Measurements from ENCODE around the gene FRMD5. TPM values are rescaled to one million over a fixed set of nuclear protein-coding genes. Genes with fewer than 3 reads are reported as not detected.

The FRMD5 gene
- polyA plus RNA-seq, 2 of the 4 experiments (the other 2 are of a cell fraction) = 2.5 to 3.6 TPM

DNA sequence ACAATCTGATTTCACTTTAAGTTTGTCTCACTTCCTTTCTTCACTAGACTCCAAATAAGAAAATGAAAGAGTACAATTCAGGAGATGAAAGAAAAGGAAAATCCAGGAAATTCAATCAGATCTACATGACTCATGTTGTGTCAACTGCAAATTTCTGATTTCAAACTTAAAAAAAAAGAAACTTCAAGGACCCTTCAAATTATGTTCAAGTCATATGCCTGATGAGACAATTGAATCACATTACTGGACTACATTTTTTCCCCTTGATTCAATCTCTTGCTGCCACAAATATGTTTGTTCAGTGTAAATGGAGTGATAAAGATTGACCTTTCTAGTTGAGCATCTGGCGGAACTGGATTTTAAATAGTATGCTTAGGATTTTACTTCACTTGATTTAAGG, 37.4 kb downstream of the FRMD5 start (continued):
- TF ChIP-seq MYC (IDR thresholded peaks at IDR 0.05; ENCODE audit: borderline replicate concordance, low read length) (no peak), EHMT2 (IDR thresholded peaks at IDR 0.05; ENCODE audit: low read depth) (no peak), GATA3 (IDR thresholded peaks at IDR 0.05; ENCODE audit: borderline replicate concordance) (peak; percentile 80; the same call in 1 of the 2 replicates), RARB (CRISPR knock-in tag; IDR thresholded peaks at IDR 0.05) (no peak), ZFP36 (IDR thresholded peaks at IDR 0.05; ENCODE audit: borderline replicate concordance, partially characterized antibody) (no peak), MAZ (IDR thresholded peaks at IDR 0.05; ENCODE audit: borderline replicate concordance, low read depth, low read length) (no peak), BHLHE40 (IDR thresholded peaks at IDR 0.05; ENCODE audit: low read depth, low read length) (no peak), CEBPB (IDR thresholded peaks at IDR 0.05) (0 out of 4 replicates have a peak, but pooled peaks of 1 of the 2 experiments have one; percentile 5), HOXB13 (CRISPR knock-in tag; IDR thresholded peaks at IDR 0.05; ENCODE audit: low read depth) (no peak)

- Histone ChIP-seq H3K4me2 (no peak overlapping the region), H3K4me1 (peaks cover 18% of the 10 kb centered on the region), H3K9me3 (no peaks in the 10 kb centered on the region), H3K4me3 (no peak overlapping the region), H3K27ac (no peak overlapping the region)
- ATAC-seq (no peak), FAIRE-seq (no peak), DNase-seq (ENCODE audit: low read depth in 1 of 2, low spot score in 1 of 2) (no peak)
- CTCF ChIA-PET = no interaction called here
- WGBS (ENCODE audit: missing lambda C conversion rate) = 73% methylated on average over 4 of the region's 4 CpGs
- POLR2A ChIA-PET = no interaction called here
- no peak for TF ChIP-seq EHF (CRISPR knock-in tag; IDR thresholded peaks at IDR 0.05)
- TF ChIP-seq CBX2 (IDR thresholded peaks at IDR 0.05; ENCODE audit: borderline replicate concordance, low read depth) = no peak
- no peak for TF ChIP-seq HDAC2 (IDR thresholded peaks at IDR 0.05)
- TF ChIP-seq SMC3 (IDR thresholded peaks at IDR 0.05) = no peak
These were observed 41.7 kb downstream of the FRMD5 start for GRCh38 chr15:44153352-44153751.

DNA sequence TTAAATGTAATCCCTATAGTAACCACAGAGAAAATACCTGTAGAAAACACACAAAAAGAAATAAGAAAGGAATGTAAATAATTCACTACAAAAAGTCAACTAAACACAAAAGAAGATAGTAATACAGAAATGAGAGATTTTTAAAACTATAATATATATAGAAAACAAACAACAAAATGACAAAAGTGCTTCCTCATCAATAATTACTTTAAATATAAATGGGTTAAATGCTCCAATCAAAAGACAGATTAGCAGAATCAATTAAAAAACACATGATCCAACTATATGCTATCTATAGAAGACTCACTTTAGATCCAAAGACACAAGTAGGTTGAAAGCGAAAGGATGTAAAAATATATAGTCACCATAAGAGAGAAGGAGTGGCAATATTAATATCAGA, 45.8 kb downstream of the FRMD5 start:
- no peak overlapping the region for H3K4me2 ChIP-seq
- no peak overlapping the region for H3K27ac ChIP-seq
- ChIA-PET POLR2A (no interaction called here), CTCF (interaction anchor here (0.6 kb wide), 1 partner anchor 20 kb away, joined by 3 read pairs; no protein-coding TSS in a partner anchor)
- FAIRE-seq (no peak), ATAC-seq (no peak), DNase-seq (ENCODE audit: low read depth in 1 of 2, low spot score in 1 of 2) (no peak)
- no peaks in the 10 kb centered on the region for H3K9me3 ChIP-seq
- no peak overlapping the region for H3K4me3 ChIP-seq
- WGBS (ENCODE audit: missing lambda C conversion rate) = 86% methylated on average over 1 of the region's 1 CpG
- H3K4me1 ChIP-seq = peaks cover 4% of the 10 kb centered on the region; the same call in 1 of the 3 replicates
- TF ChIP-seq ZC3H11A (IDR thresholded peaks at IDR 0.05) = no peak
- TF ChIP-seq MAFK (IDR thresholded peaks at IDR 0.05; ENCODE audit: partially characterized antibody) = peak; percentile 19

GRCh38 chr15:44148580-44148979, 46.5 kb downstream of the FRMD5 start:
- peaks cover 4% of the 10 kb centered on the region; the same call in 1 of the 3 replicates for H3K4me1 ChIP-seq
- no peak for DNase-seq (ENCODE audit: low read depth in 1 of 2, low spot score in 1 of 2)
- TF ChIP-seq MAX (IDR thresholded peaks at IDR 0.05) (no peak), HDAC2 (IDR thresholded peaks at IDR 0.05) (no peak), RARB (CRISPR knock-in tag; IDR thresholded peaks at IDR 0.05) (no peak), PHF8 (IDR thresholded peaks at IDR 0.05; ENCODE audit: borderline replicate concordance, low read depth) (no peak), SMC3 (IDR thresholded peaks at IDR 0.05) (no peak), RFX5 (IDR thresholded peaks at IDR 0.05) (no peak), EHMT2 (IDR thresholded peaks at IDR 0.05; ENCODE audit: low read depth) (no peak)
- no peak overlapping the region for H3K4me2 ChIP-seq
- no peak for FAIRE-seq
- no peak overlapping the region for H3K27ac ChIP-seq
- POLR2A ChIA-PET = no interaction called here
- WGBS (ENCODE audit: missing lambda C conversion rate) = 44% methylated on average over 2 of the region's 2 CpGs
- CTCF ChIA-PET = no interaction called here
- H3K9me3 ChIP-seq = no peaks in the 10 kb centered on the region
- H3K4me3 ChIP-seq = no peak overlapping the region
- ATAC-seq = no peak

DNA sequence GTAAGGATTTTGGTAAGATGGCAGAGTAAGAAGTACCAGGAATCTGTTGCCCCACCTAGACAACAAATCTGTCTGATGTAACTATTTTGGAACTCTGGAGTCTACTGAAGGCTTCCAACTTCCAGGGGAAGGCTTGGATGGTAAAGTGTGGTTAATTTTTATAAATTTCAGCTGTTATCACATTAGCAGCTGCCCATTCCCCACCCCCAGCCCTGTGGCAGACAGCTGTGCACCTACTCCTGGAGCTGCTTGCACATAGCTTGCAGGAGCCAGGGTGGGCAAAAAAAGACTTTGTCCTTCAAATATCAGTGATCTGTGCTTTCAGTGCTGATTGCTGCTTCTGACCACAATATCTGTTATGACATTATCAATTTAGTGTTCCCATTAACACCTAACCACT, 47.4 kb downstream of the FRMD5 start:
- H3K4me3 ChIP-seq = no peak overlapping the region
- H3K4me2 ChIP-seq = no peak overlapping the region
- FAIRE-seq (no peak), ATAC-seq (no peak), DNase-seq (ENCODE audit: low read depth in 1 of 2, low spot score in 1 of 2) (no peak)
- peaks cover 4% of the 10 kb centered on the region; the same call in 1 of the 3 replicates for H3K4me1 ChIP-seq
- CTCF ChIA-PET = interaction anchor here (0.7 kb wide), 1 partner anchor 240 kb away, joined by 3 read pairs; no protein-coding TSS in a partner anchor
- POLR2A ChIA-PET = no interaction called here
- TF ChIP-seq, protein P1, sequence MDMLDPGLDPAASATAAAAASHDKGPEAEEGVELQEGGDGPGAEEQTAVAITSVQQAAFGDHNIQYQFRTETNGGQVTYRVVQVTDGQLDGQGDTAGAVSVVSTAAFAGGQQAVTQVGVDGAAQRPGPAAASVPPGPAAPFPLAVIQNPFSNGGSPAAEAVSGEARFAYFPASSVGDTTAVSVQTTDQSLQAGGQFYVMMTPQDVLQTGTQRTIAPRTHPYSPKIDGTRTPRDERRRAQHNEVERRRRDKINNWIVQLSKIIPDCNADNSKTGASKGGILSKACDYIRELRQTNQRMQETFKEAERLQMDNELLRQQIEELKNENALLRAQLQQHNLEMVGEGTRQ (IDR thresholded peaks at IDR 0.05) = no peak
- no peak for TF ChIP-seq NFE2L2 (conservative IDR thresholded peaks at IDR 0.05; ENCODE audit: low read length)
- no peak for TF ChIP-seq MYC (IDR thresholded peaks at IDR 0.05; ENCODE audit: borderline replicate concordance, low read length)
- TF ChIP-seq ZNF302 (CRISPR knock-in tag; IDR thresholded peaks at IDR 0.05) = no peak
- TF ChIP-seq PBX3 (IDR thresholded peaks at IDR 0.05) = no peak
- no peak for TF ChIP-seq CHD4 (IDR thresholded peaks at IDR 0.05; ENCODE audit: borderline replicate concordance)
- no peak for TF ChIP-seq ZFP36 (IDR thresholded peaks at IDR 0.05; ENCODE audit: borderline replicate concordance, partially characterized antibody)
- no peak for TF ChIP-seq POLR2A (IDR thresholded peaks at IDR 0.05; ENCODE audit: low read length)
- no peak for TF ChIP-seq SREBF2 (IDR thresholded peaks at IDR 0.05)
- H3K27ac ChIP-seq = no peak overlapping the region
- H3K9me3 ChIP-seq = no peaks in the 10 kb centered on the region
